GM18861 (cell line): ENCODE results near the gene PRKD2.

Experiments used
- ATAC-seq: cut with Tn5 transposase; IDR thresholded peaks from one replicate; pipeline ENCODE4 v1.9.1; 2021; ENCODE audit not compliant: unreplicated experiment

The PRKD2 gene

GRCh38 chr19:46742926-46743480, 26.1 kb upstream of the PRKD2 start:
- no peak for ATAC-seq

- ATAC-seq = no peak
Observed at GRCh38 chr19:46741447-46741846, 24.5 kb upstream of the PRKD2 start.

- no peak for ATAC-seq
Observed at GRCh38 chr19:46739290-46739771, 22.4 kb upstream of the PRKD2 start.

DNA sequence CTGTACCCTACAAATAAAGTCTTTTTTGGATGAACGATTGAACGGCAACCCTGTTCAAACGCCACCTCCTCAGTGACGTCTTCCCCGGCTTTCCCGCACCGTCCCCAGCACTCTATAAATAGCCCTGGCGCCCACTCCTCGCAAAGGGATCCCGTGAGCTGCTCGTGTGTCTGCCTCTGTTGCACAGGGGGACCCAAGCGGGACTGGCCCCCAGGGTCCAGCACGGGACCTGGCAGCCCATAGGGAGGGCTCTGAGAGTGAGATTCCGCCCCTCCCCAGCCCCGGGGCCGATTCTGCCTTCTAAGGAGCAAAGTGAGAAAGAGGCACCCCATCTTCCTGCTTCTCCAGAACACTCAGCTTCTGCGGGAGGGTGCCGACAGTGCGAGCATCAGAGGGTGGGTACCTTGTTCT, 20.9 kb upstream of the PRKD2 start:
- ATAC-seq = no peak

DNA sequence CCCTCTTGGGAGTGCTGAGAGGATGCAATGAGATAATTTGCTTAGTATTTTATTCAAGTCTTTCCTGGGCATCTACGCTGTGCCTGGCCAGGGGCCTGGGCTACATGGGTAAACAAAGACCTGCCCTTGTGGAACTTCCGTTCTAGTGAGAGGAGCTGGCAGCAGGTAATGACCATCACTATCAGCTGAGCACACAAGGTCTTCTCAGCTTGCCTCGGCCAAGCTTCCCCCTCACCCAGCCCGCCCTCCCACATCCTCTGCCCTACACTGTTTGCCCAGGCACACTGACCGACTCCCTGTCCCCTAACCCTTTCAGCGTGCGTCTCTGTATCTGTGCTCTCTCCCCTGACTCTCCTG, 20.4 kb upstream of the PRKD2 start:
- no peak for ATAC-seq

DNA sequence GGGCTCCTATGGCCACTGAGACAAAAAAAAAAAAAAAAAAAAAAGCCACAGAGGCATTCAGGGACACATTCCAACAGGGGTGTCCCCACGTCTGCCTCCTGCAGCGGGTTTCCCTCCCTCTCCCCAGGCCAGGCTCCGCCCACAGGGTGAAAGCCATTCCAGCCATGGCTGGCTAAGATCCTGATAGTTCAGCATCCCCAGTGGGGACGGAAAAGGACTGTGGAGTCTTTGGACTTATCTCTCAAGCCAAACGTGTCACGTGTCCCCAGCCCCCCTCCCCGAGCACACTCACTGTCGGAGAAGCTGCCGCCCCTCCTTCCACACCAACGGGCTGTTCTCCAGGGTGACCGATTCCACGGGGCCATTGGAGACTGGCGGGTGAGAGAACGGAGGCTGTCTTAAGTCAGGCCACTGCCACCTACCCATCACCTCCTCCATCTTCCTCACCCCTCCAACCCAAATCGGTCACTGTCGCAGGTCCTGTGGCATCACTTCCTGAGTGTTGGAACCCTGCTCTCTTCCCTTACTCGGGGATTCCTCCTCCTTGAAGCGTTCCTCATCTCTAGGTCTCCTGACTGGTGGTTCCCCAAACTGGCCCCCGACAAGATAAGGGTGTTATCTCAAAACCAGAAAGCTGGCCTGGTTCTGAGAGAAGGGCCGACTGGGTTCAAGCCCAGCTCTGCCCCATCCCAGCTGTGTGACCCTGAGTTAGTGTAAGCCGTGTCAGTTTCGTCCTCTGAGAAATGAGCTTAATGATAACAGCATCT, 19.8 kb upstream of the PRKD2 start:
- ATAC-seq = no peak

DNA sequence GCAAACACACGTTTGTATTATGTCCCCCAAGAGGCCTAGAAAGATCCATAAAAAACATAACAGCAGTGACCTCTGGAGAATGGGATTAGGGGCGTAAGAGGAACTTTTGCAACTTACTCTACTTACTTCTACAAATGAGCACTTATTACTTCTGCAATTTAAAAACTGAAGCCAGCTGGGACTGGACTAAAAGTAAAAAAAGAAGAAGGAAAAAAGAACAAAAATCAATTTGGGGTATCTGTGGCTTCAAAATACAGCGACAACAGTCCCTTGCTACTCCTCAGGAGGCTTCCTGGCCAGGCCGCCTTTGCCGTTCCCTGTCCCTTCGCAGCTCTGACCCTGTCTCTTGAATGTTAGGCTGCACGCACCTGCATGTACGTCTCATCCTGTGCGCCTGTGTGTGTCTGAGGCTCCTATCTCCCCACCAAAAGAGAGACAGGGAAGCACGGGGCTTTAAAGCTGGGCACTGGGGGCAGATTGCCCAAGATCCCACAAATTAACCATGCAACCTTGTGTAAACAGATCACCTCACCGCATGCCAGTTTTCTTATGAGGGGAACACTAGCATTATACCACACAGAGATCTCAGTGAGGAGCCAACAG, 16.9 kb upstream of the PRKD2 start:
- ATAC-seq = no peak

DNA sequence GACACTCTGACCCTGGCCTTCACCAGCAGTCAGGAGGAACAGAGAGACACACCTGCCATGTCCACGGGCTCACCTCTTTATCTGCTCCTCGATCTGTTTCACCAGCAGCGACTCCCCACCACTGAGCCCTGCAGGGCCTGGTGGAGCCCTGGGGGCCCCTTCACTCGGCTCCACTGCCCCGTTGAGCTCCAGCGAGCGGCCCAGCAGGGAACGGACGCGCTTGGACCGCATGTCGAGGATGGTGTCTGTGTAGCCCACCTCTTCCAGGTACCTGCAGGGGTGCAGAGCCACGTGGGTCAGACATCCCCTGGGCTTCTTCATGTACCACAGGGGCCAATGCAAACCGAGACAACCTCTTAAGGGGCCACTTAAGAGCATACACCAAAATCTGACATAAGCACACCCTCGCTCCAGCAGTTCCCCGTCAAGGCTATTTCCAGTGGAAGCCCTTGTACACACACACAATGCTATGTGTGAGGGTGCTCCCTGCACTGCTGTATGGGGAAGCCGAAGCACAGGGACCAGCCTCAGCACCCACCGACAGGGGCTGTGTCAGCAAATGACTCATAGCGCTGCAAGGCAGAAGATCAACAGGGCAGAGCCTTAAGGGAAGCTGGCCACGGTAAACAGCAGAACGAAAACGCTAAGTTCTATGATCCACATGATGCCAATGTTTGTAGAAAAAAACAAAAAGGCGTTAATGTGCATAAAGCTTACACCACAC, 16.2 kb upstream of the PRKD2 start:
- ATAC-seq = no peak

GRCh38 chr19:46732172-46732938, 15.4 kb upstream of the PRKD2 start:
- ATAC-seq = no peak

DNA sequence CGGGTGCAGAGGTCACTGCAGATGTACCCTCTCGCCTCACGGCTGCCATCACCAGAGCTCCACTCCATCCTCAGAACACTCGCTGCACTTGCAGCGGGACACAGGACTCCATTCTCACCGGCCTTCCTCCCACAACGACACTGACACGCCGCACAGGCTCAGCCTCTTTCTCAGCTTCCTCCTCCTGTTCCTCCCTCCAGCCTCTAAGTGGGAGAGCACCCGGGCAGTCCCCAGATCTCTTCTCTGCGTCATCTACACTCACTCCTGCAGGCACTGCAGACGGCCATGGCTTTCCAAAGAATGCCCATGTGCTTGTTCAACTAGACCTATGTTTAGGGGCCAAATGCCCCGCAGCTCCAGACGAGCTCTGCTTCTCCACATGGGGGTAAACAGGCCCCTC, 14.7 kb upstream of the PRKD2 start:
- ATAC-seq = no peak

- ATAC-seq = no peak
Observed at GRCh38 chr19:46731007-46731501, 14.1 kb upstream of the PRKD2 start.

GRCh38 chr19:46730595-46730994, 13.7 kb upstream of the PRKD2 start:
- ATAC-seq = no peak

GRCh38 chr19:46730187-46730586, 13.3 kb upstream of the PRKD2 start:
- no peak for ATAC-seq

- no peak for ATAC-seq
Observed at GRCh38 chr19:46729696-46730095, 12.8 kb upstream of the PRKD2 start.

- no peak for ATAC-seq
Observed at GRCh38 chr19:46728693-46729339, 11.9 kb upstream of the PRKD2 start.

DNA sequence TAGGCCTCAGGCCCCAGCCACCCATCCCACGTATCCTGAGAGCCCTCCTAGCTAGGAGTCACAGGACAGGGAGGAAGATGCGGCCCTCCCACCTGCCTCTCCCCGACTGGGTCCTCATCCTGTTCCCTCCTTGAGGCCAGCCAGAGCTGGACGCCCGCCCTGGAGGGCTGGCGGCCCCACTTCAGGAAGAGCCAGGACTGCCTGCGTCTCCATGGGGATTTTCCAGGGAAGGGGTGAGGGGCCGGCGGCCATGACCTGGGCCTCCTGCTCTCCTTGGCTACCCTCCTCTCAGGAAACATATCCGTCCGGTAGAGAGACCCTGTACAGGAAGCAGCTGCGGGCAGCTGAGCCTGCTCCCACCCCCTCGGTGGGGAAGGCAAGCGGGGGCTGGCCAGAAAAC, 11.3 kb upstream of the PRKD2 start:
- no peak for ATAC-seq

DNA sequence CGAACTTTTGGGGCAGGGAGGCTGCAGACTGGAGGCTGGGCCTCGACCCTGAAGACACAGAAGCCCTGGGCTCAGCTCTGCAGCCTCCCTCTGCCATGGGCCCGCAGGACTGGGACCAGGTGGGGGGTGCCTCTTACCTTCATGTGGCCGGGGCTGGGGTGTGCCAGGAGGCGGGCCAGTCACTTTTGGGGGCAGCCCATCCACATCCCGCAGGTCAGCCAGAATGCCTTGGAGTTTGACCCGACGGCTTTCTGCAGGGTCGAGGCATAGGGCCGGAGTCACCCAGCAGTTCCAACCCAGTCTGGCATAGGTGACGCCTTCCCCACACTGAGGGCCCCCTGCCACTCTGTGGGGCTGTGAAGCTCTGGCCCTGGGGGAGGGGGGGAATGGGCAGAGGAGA, 10.8 kb upstream of the PRKD2 start:
- ATAC-seq = no peak

GRCh38 chr19:46726971-46727501, 10.1 kb upstream of the PRKD2 start:
- no peak for ATAC-seq

- no peak for ATAC-seq
Observed at GRCh38 chr19:46726551-46726950, 9.6 kb upstream of the PRKD2 start.

DNA sequence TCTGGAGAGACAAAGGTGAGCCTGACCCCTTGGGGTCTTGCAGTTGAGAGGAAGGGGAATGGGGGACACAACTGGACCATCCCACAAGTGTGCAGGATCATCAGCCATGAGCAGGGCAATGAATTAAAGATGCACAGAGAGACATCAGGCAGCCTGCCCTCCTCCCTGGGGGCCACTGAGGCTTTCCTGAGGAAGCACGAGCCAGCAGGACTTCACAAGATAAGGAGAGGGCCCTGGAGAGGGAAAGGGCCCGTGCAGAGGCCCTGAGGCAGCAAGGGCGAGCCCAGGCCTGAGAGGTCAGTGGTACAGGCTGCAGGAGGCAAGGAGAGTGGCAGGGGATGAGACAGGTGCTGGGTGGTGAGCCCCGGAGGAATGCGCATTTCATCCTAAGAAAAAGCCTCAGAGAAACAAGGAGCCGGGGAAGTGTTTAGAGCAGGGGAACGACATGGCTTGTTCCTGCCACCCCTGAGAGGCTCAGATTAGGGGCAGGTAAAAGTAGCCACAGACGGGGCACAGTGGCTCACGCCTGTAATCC, 9.0 kb upstream of the PRKD2 start:
- no peak for ATAC-seq
